Lung (tissue), 12 donors: ENCODE data around the gene TC2N. TPM values are rescaled to one million over a fixed set of nuclear protein-coding genes. Genes with fewer than 3 reads are reported as not detected.
"Not testable (repeated sequence)": the region's sequence is repeated elsewhere in the genome, so short reads cannot be mapped to it uniquely, and the experiment has no call there.

Experiments
- ATAC-seq: fragments of 200-7000 bp; cut with Tn5 transposase; one replicate; pipeline ENCODE4 v1.9.1; 2020; ENCODE audit warnings: moderate number of reproducible peaks; ENCODE audit not compliant: insufficient read depth, low FRiP score
- DNase-seq, 3 donors: peaks; one replicate each; pipeline ENCODE4 v3.0.0-alpha.2; 2013 to 2017
- H3K27ac ChIP-seq, 2 donors: one replicate each; pipeline ENCODE4 v1.5.1; 2013; ENCODE audit warnings: mild to moderate bottlenecking in 2 of 2, moderate library complexity in 2 of 2, control low read depth in 1 of 2, inconsistent platforms in 1 of 2, low read depth in 1 of 2, low read length in 1 of 2
- H3K27me3 ChIP-seq, 3 donors: one replicate each; pipeline ENCODE4 v1.5.1; 2013; ENCODE audit warnings: low read length in 2 of 3; ENCODE audit not compliant: control insufficient read depth in 3 of 3, insufficient read depth in 3 of 3
- H3K36me3 ChIP-seq, 4 donors: one replicate each; pipeline ENCODE4 v1.5.1; 2013; ENCODE audit warnings: low read length in 4 of 4, mild to moderate bottlenecking in 1 of 4, moderate library complexity in 1 of 4; ENCODE audit not compliant: control insufficient read depth in 4 of 4, insufficient read depth in 4 of 4
- H3K4me1 ChIP-seq, 5 donors: one replicate each; pipeline ENCODE4 v1.5.1; 2013; ENCODE audit warnings: low read length in 5 of 5, mild to moderate bottlenecking in 2 of 5, moderate library complexity in 1 of 5; ENCODE audit not compliant: control insufficient read depth in 5 of 5, insufficient read depth in 5 of 5
- H3K4me3 ChIP-seq: one replicate; pipeline ENCODE4 v1.5.1; 2013; ENCODE audit warnings: mild to moderate bottlenecking, control low read depth, moderate library complexity
- H3K9ac ChIP-seq, 2 donors: one replicate each; pipeline ENCODE4 v1.5.1; 2013; ENCODE audit warnings: low read length in 2 of 2, control low read depth in 1 of 2; ENCODE audit not compliant: insufficient read depth in 1 of 2
- H3K9me3 ChIP-seq, 4 donors: one replicate each; pipeline ENCODE4 v1.5.1; 2013; ENCODE audit warnings: low read length in 3 of 4, mild to moderate bottlenecking in 1 of 4, moderate library complexity in 1 of 4; ENCODE audit not compliant: control insufficient read depth in 4 of 4, insufficient read depth in 3 of 4
- CTCF ChIP-seq: IDR thresholded peaks from 2 replicates; pipeline ENCODE4 v1.5.1; 2012; ENCODE audit warnings: mild to moderate bottlenecking; ENCODE audit errors: control extremely low read depth, extremely low read depth
- WGBS, 2 donors: extraction: QIAGEN DNeasy Blood & Tissue Kit; methylation state at CpG; one replicate each; pipeline ENCODE4 v1.1.7; 2013; 5-methylcytosine and 5-hydroxymethylcytosine counted together
- polyA plus RNA-seq, 2 donors: library from polyadenylated mRNA; stranded (reverse); fragments of 200-250 nt; gene quantifications; one replicate each; pipeline ENCODE4 v1.2.1, GENCODE V29; 2013
- total RNA-seq, 2 donors: library from RNA; depleted of rRNA in 1 of 2; stranded (reverse); fragments of >200 nt in 1 of 2; gene quantifications; one replicate each; pipeline ENCODE4 v1.2.1, GENCODE V29; 2014 to 2021
- donor health status: control.
- donor health status: control.
- donor health status: Bipolar disorder and iron deficiency.
- donor health status: healthy.
- donor health status: DM: yes; HTN: yes; CAD: no.

TC2N gene
- total and polyA plus RNA-seq, 4 donors: 20.4 to 128 (median 43.9) TPM

DNA sequence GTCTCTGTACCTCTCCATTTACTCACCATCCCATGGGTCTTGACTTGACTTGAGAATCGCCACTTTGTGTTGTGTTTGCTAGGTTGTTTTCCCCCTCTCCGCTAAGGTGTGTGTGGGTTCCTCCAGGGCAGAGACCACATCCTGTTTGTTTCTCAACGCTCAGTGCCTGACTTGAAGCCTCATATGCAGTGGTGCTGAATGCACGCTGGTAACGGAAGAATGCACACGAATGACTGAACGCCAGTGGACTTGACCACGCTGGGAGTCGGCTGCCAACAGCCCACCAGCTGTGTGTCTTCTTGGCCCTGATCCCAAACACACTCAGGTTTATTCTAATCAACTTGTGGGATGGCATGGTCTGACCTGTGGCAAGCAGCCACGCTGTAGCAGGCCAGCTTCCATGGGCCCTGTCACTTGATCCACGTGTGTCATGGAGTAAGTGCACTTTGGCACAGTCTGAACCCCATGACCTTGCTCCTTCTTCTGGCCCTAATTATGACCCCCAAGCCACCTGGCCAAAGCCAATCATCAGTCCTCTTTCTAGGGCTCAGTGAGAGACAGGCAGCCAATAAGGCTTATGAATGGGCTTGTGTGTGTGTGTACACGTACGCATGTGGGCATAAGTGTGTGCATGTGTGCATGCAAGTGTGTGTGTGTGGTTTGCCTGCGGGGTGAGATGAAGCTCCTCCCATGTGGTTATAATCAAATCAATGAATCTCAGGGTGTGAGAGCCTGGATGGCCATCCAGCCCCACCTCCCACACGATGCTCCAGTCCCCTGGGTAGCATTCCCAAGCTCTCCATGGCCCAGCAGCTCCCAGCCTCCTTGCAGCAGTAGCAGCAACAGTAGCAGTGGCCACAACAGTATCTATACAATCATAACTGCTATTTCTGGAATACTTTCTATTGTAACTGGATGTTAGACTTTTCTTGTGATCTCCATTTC, 6.4 kb upstream of the TC2N start:
- Histone ChIP-seq H3K4me1 (peaks cover 2 to 19% (median 6%) of the 10 kb centered on the region in 5 donors), H3K27me3 (no peaks in the 10 kb centered on the region), H3K9ac (no peak overlapping the region), H3K36me3 (peaks cover 0 to 24% (median 6%) of the 10 kb centered on the region in 4 donors), H3K9me3 (no peaks in the 10 kb centered on the region), H3K4me3 (no peak overlapping the region), H3K27ac (peak overlapping the region in 1 of 2 donors; percentile 88)
- DNase-seq: no peak
- 54 to 62% methylated on average over 15 of the region's 15 CpGs for WGBS, 2 donors
- TF ChIP-seq CTCF: no peak
- no peak for ATAC-seq

DNA sequence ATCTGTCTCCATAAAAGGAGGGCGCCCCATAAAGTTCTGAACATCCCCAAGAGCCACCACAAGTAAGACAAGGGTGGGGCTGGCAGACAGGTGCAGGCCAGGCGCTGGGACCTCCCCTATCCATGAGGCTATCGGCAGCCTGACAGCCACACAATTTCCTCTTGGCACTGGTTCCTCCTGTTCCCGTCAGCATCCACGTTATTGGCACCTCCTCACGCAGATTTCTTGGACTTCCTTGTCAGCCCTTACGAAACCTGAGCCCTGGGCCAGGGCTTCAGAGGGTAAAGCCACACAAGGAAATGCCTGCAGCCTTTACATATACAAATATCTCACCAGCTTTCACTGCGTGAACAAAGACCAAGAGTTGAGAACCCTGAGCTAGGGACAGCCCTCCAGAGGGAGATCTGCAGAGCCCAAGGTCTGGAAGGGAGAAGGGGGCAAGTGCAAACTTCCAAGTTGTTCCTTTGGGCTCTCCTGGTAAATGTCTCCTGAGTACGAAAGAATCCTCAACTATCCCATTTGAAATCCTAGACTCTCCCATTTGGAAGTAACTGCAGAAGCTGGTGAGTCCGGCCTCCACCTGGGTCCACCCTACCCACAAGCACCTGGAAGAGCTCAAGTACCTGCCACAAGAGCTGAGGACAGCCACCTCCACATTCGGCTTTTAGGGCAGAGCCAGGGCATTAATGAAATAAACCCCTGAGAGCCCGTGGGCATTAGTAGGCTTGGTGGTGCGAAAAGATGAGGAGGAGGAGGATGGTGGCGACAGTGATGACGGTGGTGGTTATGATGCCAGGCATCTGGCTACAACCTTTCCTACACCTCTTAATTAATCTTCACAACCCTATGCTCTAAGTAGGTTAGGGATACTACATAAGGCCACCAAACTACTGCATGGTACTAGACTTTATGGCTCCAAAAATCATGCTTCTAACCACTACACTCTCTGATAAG, 5.5 kb upstream of the TC2N start:
- peaks cover 0 to 29% (median 10%) of the 10 kb centered on the region in 4 donors for H3K36me3 ChIP-seq
- H3K4me3 ChIP-seq: no peak overlapping the region
- DNase-seq: peak; percentile 49 to 82 (median 70)
- H3K9me3 ChIP-seq: peaks cover 0 to 1% (median 0%) of the 10 kb centered on the region in 4 donors
- peak; percentile 81 for ATAC-seq
- H3K9ac ChIP-seq: no peak overlapping the region
- peaks cover 2 to 19% (median 6%) of the 10 kb centered on the region in 5 donors for H3K4me1 ChIP-seq
- no peaks in the 10 kb centered on the region for H3K27me3 ChIP-seq
- peak overlapping the region in 1 of 2 donors; percentile 88 for H3K27ac ChIP-seq
- 36 to 42% methylated on average over 15 of the region's 15 CpGs for WGBS, 2 donors
- no peak for TF ChIP-seq CTCF

- WGBS, 2 donors: 11 to 23% methylated on average over 3 of the region's 3 CpGs
- no peak overlapping the region for H3K9ac ChIP-seq
Observed at GRCh38 chr14:91872011-91872501, 4.7 kb upstream of the TC2N start.

GRCh38 chr14:91871401-91871800, 4.1 kb upstream of the TC2N start:
- not testable (repeated sequence) for H3K27me3 ChIP-seq, DNase-seq, H3K4me3 ChIP-seq, ATAC-seq, H3K27ac ChIP-seq, H3K9ac ChIP-seq, H3K9me3 ChIP-seq
- 76 to 83% methylated on average over 4 of the region's 4 CpGs for WGBS, 2 donors
- H3K36me3 ChIP-seq: peaks cover 0 to 26% (median 11%) of the 10 kb centered on the region in 4 donors
- H3K4me1 ChIP-seq: peaks cover 2 to 20% (median 6%) of the 10 kb centered on the region in 5 donors

More at GRCh38 chr14:91872011-91872501, 4.7 kb upstream of the TC2N start:
- Histone ChIP-seq H3K27me3 (no peaks in the 10 kb centered on the region), H3K4me1 (peaks cover 2 to 20% (median 6%) of the 10 kb centered on the region in 5 donors), H3K36me3 (peaks cover 0 to 26% (median 12%) of the 10 kb centered on the region in 4 donors), H3K9me3 (peaks cover 0 to 4% (median 0%) of the 10 kb centered on the region in 4 donors), H3K4me3 (no peak overlapping the region), H3K27ac (peak overlapping the region in 1 of 2 donors; percentile 88)
- DNase-seq: no peak
- ATAC-seq: peak; percentile 9
- no peak for TF ChIP-seq CTCF
